ENCODE measurements around the gene TRIO.
A peak's percentile ranks its signal among the peaks of the same experiment; 100 is the strongest.

Gene TRIO

DNA sequence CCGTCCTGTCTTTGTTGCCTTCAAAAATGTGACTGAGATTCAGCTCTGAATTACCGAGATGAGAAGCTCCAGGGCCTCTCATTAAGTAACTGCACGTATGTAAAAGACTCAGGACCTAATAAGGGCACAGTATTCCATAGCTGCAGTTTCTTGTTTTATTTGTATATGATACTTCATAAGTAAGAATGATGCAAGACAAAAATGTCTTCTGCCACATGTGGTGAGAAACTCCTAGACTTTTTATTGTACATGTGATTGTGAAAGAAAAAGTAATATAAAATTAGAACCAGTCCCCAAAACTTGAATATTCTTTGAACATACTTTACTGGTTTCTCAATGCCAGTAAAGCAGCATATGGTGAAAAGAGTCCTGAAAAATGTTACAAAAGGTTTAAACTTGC, 328.4 kb downstream of the TRIO start:
- DNase-seq: no peak

DNA sequence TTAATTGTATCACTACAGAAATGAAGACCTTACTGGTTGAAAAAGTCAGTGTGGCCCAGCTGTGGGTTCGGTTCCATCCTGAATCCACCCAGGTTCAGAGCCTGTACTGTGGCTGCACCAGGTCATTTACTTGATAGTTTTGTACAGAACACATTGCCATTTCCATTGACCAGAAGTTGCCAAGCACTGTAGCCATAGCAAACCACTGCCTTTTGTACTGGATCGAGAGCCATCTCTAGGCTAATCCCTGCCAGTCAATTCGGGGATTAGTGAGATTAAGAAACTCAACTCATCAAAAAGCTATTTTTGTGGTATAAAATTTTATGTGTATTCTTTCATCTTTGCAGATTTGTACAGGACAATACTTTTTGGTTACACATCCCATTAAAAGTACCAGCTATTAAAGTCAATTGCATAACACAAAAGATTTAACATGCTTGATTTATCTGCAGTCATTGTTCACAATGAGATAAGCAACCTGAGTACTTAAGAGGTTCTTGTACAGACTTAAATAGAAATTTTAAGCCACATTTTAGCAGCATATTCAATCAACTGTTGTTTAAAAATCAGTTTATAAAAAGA, 329.9 kb downstream of the TRIO start:
- peak in 1 of 2 experiments; percentile 49 for DNase-seq

DNA sequence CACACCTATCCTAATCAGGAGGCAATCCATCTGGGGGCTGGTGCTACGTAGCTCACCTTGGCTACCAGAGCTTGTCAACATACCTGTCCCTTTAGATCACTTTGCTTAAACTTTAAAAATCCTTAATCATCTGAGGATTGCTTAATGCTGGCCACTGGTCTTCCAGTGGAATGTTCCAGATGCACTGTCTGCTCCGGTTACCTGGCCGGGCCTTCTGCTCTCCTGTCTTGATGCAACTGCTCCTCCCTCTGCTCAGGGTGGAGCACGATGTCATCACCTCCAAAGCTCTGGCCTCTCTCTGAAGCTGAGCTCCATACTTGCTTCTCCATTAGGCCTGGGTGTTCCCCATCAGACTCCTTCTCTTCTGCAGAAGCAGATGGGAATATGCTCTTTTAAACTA, 331.9 kb downstream of the TRIO start:
- no peak for DNase-seq

DNA sequence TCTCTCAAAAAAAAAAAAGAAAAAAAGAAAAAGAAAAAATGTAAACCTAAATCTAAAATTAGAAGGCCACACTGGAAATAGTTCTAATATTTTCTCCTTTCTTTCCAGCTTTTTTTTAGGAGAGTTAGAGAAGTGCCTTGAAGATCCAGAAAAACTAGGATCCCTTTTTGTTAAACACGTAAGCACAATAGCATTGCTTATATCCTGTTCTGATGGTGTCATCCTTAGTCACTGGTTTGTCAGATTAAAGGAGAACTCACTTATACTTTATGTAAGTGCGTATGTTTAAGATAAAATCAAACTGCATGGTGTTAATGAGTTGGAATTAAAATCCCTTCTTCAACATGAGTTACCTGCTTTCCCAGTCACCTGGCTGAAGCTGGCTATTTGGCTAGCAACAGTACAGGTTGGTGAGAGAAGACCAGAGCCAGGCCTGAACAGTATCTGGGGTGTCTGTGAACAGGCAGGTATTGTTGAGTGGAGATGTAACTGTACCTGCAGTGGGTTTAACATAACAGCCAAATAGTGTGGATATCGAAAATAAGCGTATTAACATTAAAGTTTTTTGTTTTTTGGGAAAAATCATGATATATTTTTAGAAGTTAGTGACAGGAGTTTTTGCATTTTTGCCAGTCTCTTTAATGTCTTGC, 333.8 kb downstream of the TRIO start:
- no peak for DNase-seq

DNA sequence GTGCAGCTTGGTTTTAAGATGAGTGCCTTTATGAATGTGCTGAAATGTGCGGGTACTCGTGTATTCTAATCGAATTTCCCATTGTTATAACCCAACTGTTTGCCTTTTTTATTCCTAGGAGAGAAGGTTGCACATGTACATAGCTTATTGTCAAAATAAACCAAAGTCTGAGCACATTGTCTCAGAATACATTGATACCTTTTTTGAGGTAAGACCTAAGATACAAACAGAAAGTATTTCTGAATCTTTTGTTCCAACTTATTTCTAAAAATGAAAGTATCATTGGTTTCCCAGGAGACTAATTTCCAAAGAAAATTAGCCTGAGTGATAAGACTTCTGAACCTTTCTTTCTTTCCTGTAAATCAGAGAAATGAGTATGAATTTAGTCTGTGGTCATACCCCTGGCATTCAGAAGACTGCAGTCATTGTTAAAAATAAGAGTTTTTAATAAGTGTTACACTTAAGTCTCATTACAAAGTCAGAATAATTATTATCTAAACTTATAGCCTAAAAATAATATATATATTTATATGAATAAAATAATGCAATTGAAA, 336.1 kb downstream of the TRIO start:
- no peak for DNase-seq

DNA sequence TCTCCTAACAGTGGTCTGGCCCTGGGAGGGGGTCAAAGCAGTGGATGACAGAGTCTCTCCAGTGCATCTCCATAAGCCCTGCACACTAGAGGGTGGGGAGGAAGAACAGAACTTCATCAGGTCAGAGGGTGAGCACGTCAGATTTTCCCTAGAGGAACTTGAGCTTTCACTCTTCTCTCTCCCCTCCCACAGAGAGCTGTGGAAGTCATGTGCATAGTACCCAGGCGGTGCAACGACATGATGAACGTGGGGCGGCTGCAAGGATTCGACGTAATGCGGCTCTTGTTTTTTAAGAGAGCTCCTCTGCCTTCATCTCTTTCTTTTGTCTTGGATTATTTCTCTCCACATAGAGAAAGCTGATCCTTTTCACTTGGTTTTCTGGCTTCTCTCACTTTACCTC, 338.2 kb downstream of the TRIO start:
- DNase-seq: no peak

DNA sequence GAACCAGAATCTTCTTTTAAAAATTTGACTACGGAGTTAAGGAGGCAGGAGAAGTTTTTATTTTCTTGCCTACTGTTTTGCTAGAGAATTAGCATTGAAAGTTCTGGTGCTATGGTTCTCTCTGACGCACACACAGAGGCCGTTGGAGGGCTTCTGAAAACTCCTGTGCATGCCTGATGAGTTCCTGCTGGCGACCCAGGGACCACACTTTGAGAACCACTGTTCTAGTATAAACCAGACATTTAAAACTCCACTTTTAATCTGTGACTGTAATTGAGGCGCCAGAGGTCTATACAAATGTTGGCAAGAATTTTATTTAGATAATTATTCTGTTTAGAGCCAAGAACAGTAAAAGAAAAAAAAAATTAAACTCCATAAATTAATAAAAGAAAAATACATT, 338.9 kb downstream of the TRIO start:
- DNase-seq: no peak

DNA sequence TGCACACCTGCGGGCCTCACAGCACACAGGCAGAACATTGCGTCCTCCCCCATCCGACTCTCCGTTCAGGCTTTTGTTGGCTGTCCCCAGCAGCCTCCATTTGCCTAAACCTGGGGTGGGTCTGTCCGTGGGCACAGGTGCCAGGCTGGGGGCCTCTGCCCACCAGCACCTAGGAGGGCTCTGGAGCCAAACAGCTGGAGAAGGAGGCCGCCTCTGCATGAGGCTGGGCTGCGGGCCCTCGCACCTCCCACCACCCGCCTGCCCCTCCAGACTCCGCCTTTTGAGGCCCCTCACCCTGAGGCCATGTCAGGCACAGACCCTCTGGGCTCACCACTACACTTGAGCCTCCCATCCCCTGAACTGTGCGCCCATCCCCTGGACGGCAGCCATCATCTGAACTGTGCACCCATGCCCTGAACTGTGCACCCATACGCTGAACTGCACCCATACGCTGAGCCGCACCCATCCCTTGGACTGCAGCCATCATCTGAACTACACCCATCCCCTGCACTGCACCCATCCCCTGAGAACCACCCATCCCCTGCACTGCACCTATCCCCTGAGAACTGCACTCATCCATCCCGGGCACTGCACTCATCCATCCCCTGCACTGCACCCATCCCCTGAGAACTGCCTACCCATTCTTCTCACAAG, 340.5 kb downstream of the TRIO start:
- DNase-seq: no peak

DNA sequence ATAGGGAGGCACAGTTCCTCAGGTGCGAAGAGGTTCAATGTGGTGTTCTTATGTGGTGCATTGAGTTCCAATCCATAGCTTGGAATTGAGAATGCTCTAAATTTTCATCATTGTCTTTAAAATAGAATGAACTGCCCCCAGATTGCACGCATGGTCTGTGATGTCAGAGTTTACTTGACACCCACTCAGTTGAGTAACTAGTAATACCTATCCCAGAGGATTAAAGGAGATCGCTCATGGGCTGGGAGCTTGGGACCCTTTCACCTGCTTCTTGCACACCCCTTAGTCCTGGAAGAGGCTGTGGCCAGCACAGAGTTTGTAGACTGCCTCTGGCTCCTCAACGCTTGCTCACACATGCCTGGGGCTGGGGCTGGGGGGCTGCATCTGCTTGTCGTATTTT, 343.3 kb downstream of the TRIO start:
- no peak for DNase-seq

DNA sequence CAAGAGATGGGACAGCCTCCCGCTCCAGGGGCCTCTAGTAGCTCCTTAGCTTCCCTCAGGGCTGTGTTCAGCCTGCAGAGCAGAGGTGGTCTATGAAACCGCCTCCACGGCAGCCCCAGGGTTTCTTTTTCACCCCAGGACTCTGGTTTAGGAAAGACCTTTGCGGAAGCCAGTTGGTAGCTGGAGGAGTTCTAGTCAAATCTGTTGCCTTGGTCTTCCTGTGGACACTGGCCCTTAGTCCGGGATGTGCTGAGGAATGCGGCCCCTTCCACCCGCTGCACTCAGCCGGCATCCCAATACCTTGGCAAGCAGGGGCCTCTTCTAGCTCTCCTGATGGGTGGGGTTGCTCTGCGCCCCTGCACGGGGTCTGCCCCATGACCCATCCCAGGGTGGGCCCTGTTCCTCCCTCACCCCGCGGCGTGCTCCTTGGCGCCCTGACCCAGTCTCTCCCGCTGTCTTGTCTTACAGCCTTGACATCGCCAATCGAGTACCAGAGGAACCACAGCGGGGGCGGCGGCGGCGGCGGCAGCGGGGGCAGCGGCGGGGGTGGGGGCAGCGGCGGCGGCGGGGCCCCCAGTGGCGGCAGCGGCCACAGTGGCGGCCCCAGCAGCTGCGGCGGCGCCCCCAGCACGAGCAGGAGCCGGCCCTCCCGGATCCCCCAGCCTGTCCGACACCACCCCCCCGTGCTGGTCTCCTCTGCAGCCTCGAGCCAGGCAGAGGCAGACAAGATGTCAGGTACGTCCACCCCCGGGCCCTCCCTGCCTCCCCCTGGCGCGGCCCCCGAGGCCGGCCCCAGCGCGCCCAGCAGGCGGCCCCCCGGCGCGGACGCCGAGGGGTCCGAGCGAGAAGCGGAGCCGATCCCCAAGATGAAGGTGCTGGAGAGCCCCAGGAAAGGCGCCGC, 344.1 kb downstream of the TRIO start:
- DNase-seq: no peak

DNA sequence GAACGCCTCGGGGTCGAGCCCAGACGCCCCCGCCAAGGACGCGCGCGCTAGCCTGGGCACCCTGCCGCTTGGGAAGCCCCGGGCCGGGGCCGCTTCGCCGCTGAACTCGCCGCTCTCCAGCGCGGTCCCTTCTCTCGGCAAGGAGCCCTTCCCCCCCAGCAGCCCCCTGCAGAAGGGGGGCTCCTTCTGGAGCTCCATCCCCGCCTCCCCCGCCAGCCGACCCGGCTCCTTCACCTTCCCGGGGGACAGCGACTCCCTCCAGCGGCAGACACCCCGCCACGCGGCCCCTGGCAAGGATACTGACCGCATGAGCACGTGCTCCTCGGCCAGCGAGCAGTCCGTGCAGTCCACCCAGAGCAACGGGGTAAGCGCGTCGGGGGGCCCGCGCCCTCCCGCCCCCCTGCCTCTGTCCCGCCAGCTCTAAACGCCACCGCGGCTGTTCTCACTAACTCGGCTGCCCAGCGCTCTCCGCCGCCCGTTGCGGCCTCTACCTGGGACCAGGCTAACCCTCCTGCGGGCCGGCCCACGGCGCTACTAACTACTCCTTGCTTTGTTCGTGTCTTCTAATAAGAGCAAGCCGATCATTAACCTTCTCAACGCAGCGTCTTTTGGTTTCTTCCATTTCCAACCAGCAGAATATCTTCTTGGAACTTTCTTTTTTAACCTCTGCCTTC, 344.9 kb downstream of the TRIO start:
- no peak for DNase-seq

DNA sequence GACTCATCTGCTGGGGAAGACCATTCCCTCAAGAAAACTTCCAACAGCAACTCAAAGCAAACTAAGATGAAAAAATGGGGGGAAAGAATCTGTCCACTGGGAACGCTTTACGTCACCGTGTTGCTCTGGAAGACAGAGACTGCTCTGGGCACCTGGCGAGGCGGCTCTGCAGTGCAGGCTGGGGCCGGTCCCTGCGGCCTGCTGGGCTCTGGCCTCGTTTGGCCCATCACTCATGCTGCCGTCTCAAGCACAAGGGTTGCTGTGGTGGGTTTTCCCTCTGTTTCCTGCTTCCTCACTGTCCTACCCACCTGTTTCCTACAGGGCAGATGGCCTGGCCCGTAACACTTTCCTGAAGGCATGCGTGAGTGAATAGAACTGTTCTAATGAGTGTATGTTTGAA, 345.6 kb downstream of the TRIO start:
- DNase-seq: no peak

DNA sequence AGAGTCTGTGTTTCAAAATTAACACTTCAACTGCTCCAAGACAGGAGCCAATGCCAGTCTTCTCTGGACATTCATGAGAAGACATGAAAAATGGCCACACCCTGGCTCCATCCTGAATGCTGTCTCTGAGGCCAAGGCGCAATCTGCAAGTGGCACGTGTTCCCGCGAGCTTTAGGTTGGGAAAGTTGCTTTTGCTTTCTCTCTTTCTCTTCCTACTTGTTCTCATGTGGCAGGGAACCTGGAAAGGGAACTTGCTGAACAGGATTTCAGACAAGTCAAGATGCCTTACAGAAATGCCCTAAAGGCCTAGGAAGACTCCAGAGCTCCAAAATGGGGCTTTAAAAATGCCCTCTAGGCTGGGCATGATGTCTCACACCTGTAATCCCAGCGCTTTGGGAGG, 346.5 kb downstream of the TRIO start:
- no peak for DNase-seq

DNA sequence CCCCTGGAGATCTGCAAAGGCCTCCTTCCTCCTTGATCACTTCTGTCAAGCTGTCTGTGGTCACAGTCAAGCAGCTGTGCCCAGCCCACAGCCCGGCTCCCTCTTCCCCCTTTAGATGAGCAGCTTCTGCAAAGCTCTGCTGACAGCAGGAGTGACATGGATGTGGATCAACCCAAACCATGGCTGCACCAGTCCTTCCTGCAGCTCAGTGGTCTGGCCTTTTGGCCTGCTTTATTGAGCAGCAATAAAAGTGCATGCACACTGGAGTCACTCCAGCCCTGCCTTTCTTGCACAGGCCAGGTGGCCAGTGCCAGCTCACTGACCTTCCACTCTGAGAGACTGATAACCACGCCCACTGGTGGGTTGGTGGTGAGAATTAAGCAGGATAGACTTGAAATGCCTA, 347.2 kb downstream of the TRIO start:
- no peak for DNase-seq

DNA sequence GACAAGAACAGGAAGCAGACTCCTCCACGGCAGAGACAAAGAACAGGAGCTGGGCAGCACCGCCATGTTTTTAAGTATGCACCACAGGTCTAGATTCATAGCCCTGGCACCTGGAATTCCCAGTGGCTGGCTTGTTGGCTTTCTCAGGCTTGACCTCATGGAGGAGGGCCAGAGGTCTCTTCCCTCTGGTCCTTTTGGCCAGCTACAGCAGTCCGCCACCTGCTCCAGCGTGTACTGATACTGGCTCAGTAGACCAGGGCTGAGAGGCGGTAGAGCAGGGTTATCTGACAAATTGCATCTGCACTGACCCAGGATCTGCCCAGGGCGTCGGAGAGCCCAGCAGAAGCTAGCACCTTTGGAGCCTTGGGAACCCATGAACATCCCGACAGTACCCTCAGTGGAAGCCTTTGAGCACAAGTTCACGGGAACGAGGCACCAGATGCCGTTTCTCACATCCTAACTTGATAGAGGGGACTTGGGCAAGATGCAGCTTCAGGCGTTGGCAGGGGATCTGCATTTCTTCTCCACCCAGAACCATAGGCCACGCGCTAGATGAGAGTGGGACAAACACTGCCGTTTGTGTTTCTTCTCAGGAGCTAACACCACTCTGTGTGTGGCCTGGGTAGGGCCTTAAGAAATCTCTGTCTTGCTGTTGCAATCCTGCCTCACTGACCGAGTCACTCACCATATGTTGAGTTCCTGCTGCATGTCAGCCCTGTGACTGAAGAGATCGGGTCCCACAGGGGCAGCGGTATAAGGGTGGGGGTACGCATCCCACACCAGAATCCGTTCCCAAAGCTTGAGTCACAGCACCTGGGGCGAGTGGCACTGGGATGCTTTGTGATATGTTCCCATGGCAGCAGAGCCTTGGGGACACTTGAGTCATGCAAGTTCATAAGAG, 348.1 kb downstream of the TRIO start:
- no peak for DNase-seq

DNA sequence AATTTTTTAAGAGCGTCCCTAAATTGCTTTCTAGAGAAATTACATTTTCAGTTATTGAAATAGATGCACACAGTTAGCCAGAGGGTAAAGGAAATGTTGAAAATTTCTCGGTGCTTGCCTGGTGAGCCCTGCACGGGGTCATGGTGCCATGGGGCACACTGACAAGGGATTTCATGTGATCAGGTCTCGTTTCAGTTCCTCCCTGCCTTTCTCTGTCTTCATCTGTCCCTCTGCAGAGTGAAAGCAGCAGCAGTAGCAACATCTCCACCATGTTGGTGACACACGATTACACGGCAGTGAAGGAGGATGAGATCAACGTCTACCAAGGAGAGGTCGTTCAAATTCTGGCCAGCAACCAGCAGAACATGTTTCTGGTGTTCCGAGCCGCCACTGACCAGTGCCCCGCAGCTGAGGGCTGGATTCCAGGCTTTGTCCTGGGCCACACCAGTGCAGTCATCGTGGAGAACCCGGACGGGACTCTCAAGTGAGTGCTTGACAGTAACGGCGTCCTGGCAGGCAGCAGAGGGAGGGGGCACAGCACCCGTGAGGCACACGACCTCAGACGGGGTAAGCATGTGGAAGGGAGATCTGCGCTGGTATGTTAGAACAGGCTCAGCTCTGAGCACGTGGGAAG, 349.3 kb downstream of the TRIO start:
- no peak for DNase-seq

DNA sequence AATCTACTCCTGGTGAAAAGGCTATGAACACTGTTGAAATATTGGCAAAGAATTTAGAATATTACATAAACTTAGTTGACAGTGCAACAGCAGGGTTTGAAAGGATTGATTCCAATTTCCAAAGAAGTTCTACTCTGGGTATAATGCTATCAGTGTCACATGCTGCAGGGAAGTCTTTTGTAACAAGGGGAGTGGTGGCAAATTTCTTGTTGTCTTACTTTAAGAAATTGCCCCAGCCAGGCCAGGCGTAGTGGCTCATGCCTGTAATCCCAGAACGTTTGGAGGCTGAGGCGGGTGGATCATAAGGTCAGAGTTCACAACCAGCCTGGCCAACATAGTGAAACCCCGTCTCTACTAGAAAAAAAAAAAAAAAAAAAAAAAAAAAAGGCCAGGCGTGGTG, 352.2 kb downstream of the TRIO start:
- no peak for DNase-seq

DNA sequence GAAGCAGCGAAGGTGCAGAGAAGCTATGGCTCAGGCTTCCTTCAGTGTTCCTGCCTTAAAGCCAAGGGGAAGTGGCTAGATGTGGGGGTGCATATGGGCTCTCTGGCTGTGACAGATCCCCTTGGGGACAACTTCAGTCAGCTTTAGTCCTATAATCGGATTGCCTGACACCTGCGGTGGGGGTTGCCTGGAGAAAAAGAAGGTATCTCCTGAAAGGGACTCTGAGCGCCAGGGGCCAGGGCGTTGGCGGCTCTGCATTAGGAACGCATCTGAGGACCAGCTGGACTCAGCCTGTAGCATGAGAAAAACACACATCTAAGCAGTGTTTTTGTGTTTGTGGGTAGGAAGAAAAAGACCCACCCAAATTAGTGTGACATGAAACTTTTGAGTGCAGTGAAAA, 354.2 kb downstream of the TRIO start:
- no peak for DNase-seq

DNA sequence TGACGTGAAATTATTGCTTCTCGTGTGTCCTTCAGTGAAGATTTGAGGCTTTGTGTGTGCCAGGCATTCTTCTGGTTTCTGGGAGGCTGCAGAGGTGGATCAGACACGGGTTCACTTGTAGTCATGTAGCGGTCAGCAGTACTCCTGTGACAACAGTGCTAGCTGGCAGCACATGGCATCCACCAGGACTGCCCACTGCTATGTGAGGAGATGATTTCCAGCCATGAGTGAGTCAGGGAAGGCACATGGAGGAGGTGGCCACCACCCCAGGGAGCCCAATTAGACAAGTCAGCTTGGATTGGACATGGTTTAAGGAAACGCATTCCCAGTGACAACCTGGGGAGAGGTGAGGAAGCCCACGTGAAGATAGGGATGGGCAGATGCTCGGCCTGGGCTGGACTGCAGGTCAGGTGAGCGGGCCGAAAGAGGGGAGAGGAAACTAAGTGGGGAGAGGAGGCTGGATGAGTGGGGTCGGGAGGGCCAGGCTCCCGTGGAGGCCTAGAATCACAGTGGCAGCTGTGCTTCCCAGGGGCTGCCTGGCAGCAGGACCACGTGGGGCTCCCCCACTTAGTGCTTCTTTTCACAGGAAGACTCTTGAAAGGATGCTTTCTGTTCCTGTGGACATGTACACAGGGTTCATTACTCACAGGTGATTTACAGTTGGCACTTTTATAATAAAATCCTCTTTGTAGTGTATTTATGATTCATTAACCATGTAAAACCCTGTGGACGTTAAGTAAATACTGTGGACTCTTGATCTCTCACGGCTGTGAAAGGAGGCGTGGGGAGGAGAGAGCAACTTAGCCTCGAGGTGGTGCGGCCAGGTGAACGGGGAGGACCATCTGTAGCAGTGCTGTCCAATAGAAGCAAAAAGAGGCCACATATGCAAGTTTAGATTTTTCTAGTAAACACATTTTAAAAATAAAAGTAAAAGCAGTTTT, 358.5 kb downstream of the TRIO start:
- peak; percentile 88 to 97 for DNase-seq

DNA sequence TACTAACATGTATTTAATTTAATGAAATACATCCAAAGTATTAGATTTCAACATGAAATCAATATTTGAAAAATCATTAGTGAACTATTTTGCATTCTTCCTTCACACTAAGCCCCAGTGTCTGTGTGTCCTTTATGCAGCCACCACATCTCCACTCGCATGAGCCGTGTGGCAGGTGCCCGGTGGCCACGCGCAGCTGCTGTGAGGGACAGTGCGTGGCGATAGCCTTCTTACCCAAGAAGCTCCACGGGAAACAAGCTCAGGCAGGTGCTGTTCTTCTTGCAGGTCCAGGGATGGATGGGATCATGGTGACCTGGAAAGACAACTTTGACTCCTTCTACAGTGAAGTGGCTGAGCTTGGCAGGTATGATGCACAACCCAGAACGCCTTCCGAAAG, 359.1 kb downstream of the TRIO start:
- DNase-seq: peak in 1 of 2 experiments; percentile 44

Data from NCI-H2081 (cell line).